Smooth muscle cell (in vitro differentiated cells): ENCODE measurements around the gene FOXO6. TPM values are rescaled to one million over a fixed set of nuclear protein-coding genes. Genes with fewer than 3 reads are reported as not detected.

ENCODE experiments used
- DNase-seq: peaks from one replicate; lab custom pipeline; 2025; ENCODE audit not compliant: unreplicated experiment; lab: John Stamatoyannopoulos, UW
- H2AFZ ChIP-seq: fragments of 200-600 bp; sonication (generic); 2 replicates; pipeline ENCODE4 v1.6.0; 2016; ENCODE audit warnings: antibody characterized with exemption, low read depth, mild to moderate bottlenecking
- H3F3A ChIP-seq: fragments of 200-600 bp; sonication (generic); 2 replicates; pipeline ENCODE4 v1.6.0; 2017; ENCODE audit warnings: antibody characterized with exemption, low read depth
- H3K27ac ChIP-seq: fragments of 200-600 bp; sonication (generic); 2 replicates; pipeline ENCODE4 v1.5.1; 2016; ENCODE audit warnings: low read depth, mild to moderate bottlenecking
- H3K27me3 ChIP-seq: fragments of 200-600 bp; sonication (generic); 2 replicates; pipeline ENCODE4 v1.6.1; 2016; ENCODE audit warnings: low read depth, mild to moderate bottlenecking
- H3K36me3 ChIP-seq: fragments of 200-600 bp; sonication (generic); 2 replicates; pipeline ENCODE4 v1.5.1; 2016; ENCODE audit warnings: low read depth
- H3K4me1 ChIP-seq: fragments of 200-600 bp; sonication (generic); 2 replicates; pipeline ENCODE4 v1.5.1; 2016; ENCODE audit warnings: low read depth
- H3K4me2 ChIP-seq: fragments of 200-600 bp; sonication (generic); 2 replicates; pipeline ENCODE4 v1.6.0; 2016; ENCODE audit warnings: mild to moderate bottlenecking
- H3K4me3 ChIP-seq: fragments of 200-600 bp; sonication (generic); 2 replicates; pipeline ENCODE4 v1.5.1; 2016; ENCODE audit warnings: mild to moderate bottlenecking
- H3K79me2 ChIP-seq: fragments of 200-600 bp; sonication (generic); 2 replicates; pipeline ENCODE4 v1.6.0; 2016; ENCODE audit warnings: low read depth, mild to moderate bottlenecking
- H3K9ac ChIP-seq: fragments of 200-600 bp; sonication (generic); 2 replicates; pipeline ENCODE4 v1.6.0; 2016; ENCODE audit warnings: low read depth
- H3K9me3 ChIP-seq: fragments of 200-600 bp; sonication (generic); replicated peaks from 2 replicates; pipeline ENCODE4 v1.5.1; 2016; ENCODE audit warnings: low read depth
- H4K20me1 ChIP-seq: fragments of 200-600 bp; sonication (generic); 2 replicates; pipeline ENCODE4 v1.6.0; 2016; ENCODE audit warnings: low read depth
- CTCF ChIP-seq: fragments of 200-600 bp; sonication (generic); IDR thresholded peaks from 2 replicates; pipeline ENCODE4 v1.5.1; 2017; ENCODE audit warnings: borderline replicate concordance, mild to moderate bottlenecking, antibody characterized with exemption; ENCODE audit not compliant: insufficient read depth, poor library complexity, severe bottlenecking
- WGBS: methylation state at CpG from one replicate; pipeline ENCODE4 v1.1.7; 2016; ENCODE audit warnings: low lambda C conversion rate; 5-methylcytosine and 5-hydroxymethylcytosine counted together
- polyA plus RNA-seq: library from polyadenylated mRNA; unstranded; fragments of >200 nt; fragmentation: Nextera tagmentation; extraction: Ambion mirVana; gene quantifications from 2 replicates; pipeline ENCODE4 v1.2.1, GENCODE V29; 2016
- total RNA-seq: library from RNA; depleted of rRNA; stranded (reverse); fragments of >200 nt; gene quantifications from 2 replicates; pipeline ENCODE4 v1.2.3, GENCODE V29; 2014

Gene FOXO6
- total and polyA plus RNA-seq, 2 experiments from 2014 or later: 0.85 to 1.7 TPM

GRCh38 chr1:41418857-41419583 is 57.8 kb downstream of the FOXO6 start:
- Histone ChIP-seq H3K4me1 (no peaks in the 10 kb centered on the region), H3K36me3 (no peaks in the 10 kb centered on the region), H4K20me1 (no peaks in the 10 kb centered on the region), H3K27me3 (no peaks in the 10 kb centered on the region), H3F3A (no peaks in the 10 kb centered on the region), H3K4me3 (no peak overlapping the region), H3K9me3 (no peaks in the 10 kb centered on the region), H3K27ac (no peak overlapping the region), H3K4me2 (no peak overlapping the region), H3K79me2 (no peaks in the 10 kb centered on the region), H2AFZ (no peak overlapping the region), H3K9ac (no peak overlapping the region)
- WGBS: 65% methylated on average over 16 of the region's 16 CpGs
- TF ChIP-seq CTCF: no peak
- no peak for DNase-seq

GRCh38 chr1:41419584-41420295 is 58.5 kb downstream of the FOXO6 start:
- Histone ChIP-seq H3K9ac (no peak overlapping the region), H3K79me2 (no peaks in the 10 kb centered on the region), H3K4me2 (no peak overlapping the region), H3K27ac (no peak overlapping the region), H3K4me3 (no peak overlapping the region), H3K4me1 (no peaks in the 10 kb centered on the region), H3F3A (no peaks in the 10 kb centered on the region), H2AFZ (no peak overlapping the region), H3K9me3 (no peaks in the 10 kb centered on the region), H4K20me1 (no peaks in the 10 kb centered on the region), H3K27me3 (no peaks in the 10 kb centered on the region), H3K36me3 (no peaks in the 10 kb centered on the region)
- WGBS: 92% methylated on average over 8 of the region's 8 CpGs
- no peak for TF ChIP-seq CTCF
- no peak for DNase-seq

- no peak overlapping the region for H3K4me3 ChIP-seq
- no peak overlapping the region for H3K9ac ChIP-seq
- H4K20me1 ChIP-seq: no peaks in the 10 kb centered on the region
- 79% methylated on average over 4 of the region's 4 CpGs for WGBS
- H3K9me3 ChIP-seq: no peaks in the 10 kb centered on the region
- no peak for DNase-seq
- H2AFZ ChIP-seq: no peak overlapping the region
- no peaks in the 10 kb centered on the region for H3K36me3 ChIP-seq
- no peak for TF ChIP-seq CTCF
- H3K27me3 ChIP-seq: no peaks in the 10 kb centered on the region
- no peaks in the 10 kb centered on the region for H3K4me1 ChIP-seq
- no peak overlapping the region for H3K4me2 ChIP-seq
- no peaks in the 10 kb centered on the region for H3F3A ChIP-seq
- no peaks in the 10 kb centered on the region for H3K79me2 ChIP-seq
- no peak overlapping the region for H3K27ac ChIP-seq
Measured at GRCh38 chr1:41420351-41420750, 59.1 kb downstream of the FOXO6 start.
